ENCODE data around the gene SCIN.
"Not testable (repeated sequence)": the region's sequence is repeated elsewhere in the genome, so short reads cannot be mapped to it uniquely, and the experiment has no call there.

SCIN gene

DNA sequence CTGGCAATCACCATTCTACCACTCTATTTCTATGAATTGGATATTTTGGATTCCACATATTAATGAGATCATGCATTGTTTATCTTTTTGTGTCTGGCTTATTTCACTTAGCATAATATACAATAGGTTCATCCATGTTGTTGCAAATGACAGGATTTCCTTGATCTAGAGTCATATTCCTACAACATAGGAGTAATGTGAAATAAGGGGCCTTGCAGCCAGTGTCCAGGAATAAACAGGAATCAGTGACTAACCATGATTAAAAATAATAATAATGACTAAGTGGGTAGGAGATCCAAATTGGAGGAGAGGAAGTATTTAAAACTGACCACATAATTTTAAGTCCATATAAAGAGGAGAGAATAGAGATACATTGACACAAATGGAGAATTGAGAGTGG lies 49.9 kb downstream of the SCIN start:
- no peak for DNase-seq

DNA sequence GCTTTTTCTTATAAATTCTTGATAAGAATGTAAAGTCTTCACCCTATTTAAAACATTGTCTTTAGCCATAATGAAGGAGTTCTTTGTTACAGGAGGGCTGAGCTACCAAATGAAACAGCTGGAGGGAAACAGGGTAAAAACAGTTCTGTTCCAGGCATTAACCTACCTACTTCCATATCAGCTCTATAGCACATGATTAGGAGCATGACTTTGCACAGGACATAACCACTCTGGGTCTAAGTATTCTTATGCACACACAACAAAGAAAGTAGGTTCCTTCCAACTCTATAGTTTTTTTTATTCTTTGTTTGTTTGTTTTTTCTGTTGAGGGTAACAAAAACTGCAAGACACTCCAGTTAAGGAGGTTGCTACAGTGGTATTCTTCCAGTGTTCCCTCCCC lies 52.7 kb downstream of the SCIN start:
- DNase-seq = no peak

DNA sequence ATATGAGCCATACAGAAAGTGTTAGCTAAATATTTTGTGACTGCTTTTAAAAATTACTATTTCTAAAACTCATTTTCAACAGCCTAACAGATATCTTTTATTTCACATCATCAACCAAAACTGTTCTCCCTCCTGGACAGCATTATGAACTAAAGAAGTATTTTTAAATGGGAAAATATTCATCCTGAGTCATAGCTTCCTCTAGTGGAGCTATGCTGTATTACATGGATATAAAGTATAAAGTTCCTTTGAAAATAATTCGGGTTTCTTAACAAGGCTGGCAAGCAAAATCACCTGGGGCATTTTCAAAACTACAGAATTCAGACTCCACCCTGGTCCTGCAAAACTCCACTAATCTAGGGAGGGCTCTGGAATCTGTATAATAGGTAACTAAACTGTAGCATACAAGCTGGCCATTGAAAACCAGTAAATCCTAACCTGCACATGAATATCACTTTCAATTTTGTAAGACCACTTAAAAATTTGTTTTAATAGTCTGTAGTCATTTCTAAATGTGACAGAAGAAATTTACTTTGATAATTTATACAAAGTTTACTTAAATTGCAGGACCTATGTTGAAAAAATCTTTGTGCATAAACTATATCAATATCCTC lies 53.5 kb downstream of the SCIN start:
- peak; percentile 52 for DNase-seq

DNA sequence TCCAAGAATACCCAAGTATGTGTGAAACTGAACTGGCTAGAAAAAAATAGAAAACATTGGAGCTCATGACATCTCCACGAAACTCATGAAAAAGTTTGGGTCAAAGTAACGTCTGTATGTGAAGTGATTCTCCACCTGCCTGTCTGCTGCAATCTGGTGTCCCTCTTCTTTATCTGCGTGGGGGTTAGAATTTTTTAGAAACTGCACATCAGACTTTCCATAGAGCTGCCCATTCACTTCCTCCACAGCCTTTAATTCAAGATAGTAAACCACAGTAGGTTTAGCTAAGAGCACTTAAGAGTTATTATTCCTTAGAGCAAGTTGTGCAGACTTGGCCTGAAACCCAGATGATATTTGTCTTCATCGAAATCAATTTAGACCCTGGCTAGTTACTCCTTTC lies 55.3 kb downstream of the SCIN start:
- DNase-seq = no peak

DNA sequence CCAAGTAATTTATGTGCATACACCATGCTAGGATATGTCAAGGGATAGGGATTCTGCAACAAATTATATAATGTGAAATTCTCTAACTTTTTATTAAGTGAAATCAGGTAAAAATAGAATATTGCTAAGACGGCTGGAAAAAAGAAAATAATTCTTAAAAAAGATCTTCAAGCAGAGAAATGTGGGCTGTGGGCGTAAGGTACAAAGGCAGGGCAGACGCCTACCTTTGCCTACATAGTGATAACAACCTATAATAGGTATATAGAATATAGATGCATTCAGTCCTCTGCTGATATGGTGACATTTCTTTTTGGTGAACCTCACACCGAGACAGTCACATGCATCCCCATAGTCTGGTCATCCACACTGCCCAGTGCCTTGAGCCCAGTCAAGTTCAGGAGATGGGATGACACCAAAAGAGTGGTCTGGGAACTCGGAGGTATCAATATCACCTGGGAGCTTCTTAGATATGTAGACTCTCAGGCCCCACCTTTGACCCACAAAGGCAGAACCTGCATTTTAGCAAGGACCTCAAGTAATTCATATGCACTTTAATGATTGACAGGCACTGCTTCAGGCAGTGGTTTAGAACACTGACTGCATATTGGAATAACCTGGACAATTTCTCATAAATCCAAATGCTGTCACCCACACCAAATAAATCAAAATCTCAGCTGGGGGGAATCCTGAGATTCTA lies 59.4 kb downstream of the SCIN start:
- no peak for DNase-seq

DNA sequence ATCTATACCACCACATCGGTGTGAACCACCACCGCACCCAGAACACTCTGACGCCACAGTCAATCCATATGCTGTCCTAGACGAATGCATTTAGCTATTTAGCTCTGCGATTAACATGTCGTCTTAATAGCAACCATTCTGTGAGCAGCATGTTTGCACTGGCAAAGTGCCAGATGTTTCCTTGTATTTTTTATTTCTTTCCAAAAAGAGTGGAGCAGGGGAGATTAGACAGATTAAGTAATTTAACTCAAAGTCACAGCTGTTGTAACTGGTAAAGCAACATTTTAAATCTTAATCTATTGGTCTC lies 59.9 kb downstream of the SCIN start:
- DNase-seq = no peak

DNA sequence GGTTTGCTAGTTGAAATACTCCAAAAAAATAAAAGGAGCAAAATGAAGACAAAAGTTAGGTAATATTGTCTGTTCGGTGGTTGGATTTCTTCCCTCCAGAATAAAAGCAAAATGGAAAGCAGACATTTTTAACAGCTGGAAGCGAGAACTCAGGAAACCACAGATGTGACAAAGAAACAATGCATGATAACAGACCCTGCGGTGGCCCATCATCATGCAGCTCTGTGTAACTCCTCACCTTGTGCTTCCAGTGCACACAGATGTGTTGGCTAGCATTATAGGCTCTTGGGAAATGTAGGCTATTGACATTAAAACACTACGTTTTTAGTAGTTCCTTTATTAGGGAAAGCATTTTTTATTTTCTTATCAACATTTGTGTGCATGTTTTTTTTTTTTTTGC lies 63.1 kb downstream of the SCIN start:
- DNase-seq = no peak

DNA sequence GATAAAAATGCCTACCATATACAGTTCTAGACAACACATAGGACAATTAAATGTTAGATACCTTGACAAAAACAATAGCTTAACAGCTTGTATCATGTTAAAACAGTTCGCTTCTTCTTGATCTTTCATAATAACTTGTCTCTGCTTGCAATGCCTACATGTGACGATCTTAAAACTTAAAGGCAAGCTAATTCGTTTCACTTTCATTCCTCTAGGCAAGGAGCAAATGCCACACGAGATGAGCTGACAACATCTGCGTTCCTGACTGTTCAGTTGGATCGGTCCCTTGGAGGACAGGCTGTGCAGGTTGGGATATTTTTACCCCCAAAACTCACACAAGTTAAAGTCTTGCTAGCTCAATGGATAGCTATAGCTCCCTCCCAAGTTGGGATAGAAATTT lies 65.3 kb downstream of the SCIN start:
- peak; percentile 72 for DNase-seq

DNA sequence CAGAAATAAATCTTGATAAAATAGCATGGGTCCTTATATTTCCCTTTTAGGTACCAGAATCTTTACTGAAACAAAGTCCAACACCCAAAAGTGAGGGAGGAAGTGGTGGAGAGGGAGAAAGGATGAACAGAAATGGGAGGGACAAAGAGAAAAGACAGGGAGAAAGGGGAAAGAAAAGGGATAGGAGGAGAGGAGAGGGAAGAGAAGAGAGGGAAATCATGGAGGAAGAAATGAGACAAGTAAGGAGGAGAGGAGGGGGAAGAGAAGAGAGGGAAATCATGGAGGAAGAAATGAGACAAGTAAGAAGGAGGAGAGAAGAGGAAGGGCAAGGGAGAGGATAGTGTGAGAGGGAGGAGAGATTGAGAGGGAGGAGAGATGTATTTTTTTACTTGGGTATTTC lies 66.8 kb downstream of the SCIN start:
- DNase-seq = no peak

DNA sequence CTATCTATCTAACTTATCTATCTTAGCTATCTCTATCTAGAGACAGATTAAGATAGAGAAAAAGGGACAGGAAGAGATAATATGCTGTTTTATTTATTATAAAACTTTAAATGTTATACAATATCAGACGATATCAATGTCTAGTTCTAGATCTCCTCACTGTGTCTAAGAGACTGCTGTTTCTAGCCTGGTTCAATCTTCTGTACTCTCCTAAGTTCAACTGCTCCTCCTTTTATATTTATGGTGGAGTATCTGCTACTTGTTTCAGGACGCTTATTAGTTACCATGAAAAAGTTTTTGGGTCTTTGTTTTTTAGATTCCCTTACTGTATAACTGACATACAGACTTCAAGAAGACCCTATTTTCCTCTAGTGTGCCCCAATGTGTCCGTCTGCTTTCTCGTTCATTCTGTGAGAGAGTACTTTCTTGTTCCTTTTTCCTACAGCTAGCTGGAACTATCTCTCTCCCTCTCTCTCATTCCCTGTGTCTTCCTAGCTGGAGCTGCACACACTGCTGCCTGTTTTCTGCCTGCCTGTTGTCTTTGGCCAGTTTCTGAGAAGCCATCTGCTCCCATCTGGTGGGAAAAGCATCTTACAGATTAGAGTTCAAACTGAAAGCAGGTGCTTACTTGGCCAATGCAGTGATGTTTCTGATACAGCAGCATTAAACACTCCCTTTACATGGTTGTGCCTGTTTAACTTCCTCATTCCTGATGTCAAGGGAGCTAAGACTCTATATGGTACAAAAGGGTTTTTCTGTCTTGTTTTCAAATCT lies 67.5 kb downstream of the SCIN start:
- peak; percentile 42 for DNase-seq

DNA sequence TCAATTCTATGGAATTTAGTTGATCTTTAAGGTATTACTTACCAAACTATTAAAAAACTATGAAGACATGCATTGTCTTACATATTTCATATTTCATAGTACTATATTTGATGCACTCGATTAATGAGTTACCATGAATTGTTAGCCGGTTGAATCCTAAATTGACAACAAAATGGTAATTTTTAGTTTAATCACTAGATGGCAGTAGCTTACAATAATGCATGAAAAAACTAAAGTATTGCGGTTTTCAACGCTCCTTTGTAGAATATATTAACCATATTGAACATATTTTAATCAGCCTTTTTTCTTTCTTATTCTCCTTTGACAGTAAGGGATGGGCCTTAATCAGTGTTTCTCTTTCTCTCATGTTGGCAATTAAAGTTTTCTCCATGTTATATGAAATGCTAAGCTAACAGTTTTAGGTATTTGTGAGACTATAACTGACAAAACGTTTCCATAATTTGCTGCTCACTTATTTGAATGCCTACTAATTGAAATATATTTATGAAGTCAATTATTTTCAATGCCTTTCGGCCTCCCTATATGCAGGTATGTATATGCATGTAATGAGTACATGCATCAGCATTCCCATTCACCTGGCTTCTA lies 68.4 kb downstream of the SCIN start:
- DNase-seq = peak; percentile 72

DNA sequence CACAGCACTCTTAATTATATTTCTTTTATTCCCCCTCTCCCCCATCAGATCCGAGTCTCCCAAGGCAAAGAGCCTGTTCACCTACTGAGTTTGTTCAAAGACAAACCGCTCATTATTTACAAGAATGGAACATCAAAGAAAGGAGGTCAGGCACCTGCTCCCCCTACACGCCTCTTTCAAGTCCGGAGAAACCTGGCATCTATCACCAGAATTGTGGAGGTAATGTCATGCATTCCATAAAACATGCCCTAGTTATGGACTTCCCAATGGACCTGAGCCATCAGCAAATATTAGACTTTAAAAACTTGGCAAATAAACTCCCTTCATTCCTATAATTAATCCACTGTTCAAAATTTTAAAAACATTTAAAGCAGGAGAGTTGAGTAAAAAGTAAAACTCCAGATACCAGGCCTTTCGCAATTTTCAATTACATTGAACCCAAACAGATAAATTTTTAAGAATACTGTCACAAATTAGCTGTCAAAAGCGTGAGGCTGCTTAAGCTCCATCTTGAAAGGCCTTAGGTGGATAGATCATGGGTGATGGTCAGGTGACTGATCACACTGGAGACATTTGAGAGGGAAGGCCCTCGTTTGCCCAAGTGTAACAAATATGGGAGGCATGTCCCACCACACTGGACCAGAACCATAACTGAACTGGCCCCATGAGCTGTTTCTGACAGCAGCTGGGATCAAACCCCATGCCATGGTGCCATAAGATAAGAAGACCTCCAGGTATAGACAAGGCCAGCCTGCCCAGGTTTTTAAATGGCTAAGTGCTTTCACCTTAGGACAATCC lies 70.0 kb downstream of the SCIN start:
- DNase-seq = no peak

DNA sequence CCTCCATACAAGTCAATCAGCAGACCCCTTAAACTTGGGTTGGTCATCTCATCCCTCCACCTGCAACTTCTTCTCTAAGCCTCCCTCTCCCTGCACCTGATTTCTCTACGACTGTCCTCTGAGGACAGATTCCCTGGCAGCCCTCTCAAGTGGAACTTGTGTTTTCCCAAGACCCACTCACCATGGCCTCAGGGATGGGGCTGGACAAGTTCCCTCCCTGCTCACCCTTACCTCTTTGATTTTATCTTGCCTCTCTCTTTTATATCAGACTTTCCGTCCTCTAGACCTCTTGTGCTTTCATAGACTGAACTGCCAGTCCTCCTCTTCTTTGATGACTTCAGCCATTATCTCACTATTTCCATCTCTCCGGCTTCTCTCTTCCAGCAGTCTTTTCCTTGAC lies 70.7 kb downstream of the SCIN start:
- no peak for DNase-seq

DNA sequence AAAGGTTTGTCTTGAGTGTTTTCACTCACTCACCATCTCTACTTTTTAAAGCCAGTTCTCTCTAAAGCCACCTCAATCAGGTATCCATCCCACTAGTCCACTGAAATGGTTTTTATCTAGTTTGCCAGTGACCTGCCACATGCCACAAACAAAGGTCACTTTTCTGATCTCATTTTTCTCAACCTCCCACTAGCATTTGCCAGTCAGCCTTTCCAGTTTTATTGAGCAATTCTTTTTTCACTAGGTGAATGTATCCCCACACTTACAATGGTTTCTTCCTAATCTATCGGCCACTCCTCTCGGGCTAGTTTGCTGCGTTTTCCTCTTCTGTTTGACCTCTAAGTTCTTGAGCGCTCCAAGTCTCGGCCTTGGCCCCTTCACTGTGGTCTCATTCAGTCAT lies 72.0 kb downstream of the SCIN start:
- peak; percentile 5 for DNase-seq

DNA sequence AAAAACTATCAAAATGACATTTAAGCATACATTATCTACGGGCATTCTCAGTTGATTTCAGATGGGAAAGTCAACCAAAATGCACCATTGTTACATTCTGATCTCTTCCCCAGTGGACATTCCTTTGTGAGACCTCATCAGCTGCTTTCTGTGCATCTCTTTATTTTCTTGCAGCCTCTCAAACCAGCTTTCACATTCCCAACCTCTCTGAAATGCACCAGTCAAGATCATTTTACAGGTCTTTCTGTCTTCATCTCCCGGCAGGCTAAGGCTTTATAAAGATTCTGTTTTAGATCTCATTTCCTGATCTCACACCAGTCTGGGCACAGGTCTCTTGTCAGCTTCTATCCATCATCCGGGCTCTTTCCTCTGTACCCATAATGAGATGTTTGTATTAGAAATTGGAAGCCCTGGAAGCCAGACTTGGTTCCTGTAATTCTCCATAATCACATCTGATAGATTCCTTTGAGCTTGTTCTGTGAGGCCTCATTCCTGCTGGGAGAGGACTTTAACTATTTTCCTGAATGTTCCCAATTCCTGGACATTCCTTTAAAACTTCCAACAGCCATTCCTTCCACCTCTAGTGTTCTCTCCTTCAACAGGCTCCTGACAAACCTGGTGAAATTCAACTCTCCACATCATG lies 72.6 kb downstream of the SCIN start:
- DNase-seq = no peak

DNA sequence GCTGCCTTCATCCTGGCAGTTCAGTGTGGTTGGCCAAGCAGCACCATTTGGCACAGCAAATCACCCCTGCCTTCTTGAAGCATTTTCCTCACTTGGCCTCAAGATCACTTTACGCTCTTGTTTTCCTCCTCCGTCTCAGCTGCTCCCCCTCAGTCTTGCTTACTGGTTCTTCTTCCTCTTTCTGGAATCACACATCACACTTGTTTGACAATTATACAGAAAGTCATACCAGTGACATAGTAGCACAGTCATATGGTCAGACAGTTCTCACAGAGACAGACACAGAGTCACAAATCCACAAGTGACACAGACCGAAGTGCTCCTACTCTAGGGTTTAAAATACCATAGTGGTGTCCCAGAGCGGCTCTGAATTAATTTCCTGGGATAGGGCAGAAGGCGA lies 73.1 kb downstream of the SCIN start:
- peak; percentile 77 for DNase-seq

DNA sequence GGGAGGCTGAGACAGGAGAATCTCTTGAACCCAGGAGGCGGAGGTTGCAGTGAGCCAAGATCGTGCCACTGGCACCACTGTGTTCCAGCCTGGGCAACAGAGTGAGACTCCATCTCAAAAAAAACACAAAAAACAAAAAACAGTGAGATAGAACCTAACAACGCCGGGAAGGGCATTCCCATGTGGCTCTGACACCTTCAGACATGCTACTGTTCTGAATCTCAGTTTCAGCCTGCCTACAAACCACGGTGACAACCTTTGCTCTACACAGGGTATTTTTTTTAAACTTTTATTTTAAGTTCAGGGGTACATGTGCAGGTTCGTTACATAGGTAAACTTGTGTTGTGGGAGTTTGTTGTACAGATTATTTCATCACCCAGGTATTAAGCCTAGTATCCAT lies 74.7 kb downstream of the SCIN start:
- not testable (repeated sequence) for DNase-seq

DNA sequence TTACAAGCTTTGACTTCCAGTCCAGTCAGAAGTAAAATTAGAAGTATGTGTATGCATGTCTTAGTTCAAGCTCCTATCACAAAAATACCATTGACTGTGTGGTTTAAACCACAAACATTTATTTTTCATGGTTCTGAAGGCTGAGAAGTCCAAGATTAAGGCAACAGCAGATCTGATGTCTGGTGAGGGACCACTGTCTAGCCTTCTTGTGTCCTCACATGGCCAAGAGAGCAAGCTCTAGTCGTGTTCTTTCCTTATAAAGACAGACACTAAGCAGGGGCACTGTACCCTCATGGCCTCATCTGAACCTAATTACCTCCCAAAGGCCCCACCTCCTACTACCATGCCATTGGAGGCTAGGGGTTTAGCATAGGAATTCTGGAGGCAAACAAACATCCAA lies 75.6 kb downstream of the SCIN start:
- DNase-seq = no peak

DNA sequence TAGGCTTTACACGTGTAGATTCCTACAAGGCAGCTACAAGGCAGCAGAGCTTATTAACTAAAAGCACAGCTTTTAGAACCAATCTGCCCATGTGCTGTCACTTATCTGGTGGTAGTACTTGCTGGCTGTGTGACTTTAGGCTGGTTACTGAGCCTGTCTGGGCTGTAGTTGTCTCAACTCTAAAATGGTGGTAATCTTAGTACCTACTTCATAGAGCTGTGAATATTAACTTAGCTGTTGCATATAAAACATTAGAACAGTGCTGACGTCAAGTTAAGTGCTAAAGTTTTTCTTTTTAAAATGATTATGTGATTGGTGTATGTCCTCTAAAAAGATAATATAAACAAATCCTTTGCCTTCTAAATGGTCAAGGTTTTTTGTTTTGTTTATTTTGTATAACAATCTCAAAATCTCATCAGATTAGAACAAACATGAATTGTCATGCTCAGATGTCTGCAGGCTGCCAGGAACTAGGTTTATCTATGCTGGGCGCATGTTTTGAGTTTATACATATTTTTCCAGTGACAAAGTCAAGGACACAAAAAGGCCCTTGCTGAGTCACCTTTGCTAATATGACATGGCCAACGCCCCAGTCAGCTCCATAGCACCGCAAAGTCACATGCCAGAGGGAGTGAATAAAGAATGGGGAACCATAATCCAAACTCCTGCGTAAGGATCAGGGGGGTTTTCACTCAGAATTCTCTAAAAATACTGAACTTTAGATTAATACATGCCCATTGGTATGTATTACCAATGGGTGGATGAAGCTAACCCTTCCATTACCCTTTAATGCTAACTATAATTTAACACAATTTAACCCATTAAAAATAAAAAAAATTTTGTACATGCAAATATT lies 77.1 kb downstream of the SCIN start:
- peak; percentile 44 for DNase-seq

DNA sequence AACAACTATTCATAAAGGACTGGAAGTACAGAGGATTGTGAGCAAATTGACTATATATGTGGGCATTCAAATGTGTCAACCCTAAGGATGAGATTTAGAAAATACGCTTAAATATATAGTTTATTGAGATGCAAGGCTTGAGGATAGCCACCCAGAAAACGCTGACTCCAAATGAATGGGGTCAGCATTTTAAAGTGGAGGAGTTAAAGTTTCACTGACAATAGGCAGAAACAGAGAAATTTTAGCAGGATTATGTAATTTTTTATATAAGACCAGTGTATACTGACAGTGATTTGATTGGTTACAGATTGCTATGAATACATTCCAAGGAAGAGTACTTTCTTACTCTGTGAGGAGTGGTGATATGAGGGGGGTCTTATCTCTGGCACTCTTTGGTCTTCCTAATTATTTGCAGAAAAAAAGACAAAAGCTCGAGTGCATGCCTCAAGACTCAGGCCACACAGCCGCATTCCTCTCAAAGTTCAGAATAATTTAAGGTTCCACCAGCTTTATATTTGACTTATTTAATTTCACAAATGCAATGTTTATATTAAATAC lies 78.3 kb downstream of the SCIN start:
- DNase-seq = no peak

DNA sequence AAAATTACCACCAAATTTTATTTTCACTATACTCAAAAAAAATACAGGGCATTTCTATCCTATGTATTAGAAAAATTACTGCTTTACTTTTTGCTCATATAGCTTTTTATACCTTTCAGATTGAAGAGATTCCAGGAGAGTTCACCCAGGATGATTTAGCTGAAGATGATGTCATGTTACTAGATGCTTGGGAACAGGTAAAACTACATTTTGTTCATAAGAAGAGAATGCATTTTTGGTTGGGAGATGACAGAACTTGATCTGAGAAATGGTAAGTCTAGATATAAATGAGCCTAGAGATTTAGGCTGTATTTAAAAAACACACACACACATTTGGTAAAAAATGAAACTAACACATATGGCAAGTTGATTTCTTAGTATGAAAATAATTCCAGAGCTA lies 78.8 kb downstream of the SCIN start:
- DNase-seq = no peak
